Measurements from ENCODE around the gene TIMM10. TPM values are rescaled to one million over a fixed set of nuclear protein-coding genes. Genes with fewer than 3 reads are reported as not detected.

Gene TIMM10
- total and polyA plus RNA-seq, 11 donors, result 36.6 to 135 (median 46.4) TPM

GRCh38 chr11:57566005-57566904 is 35.7 kb upstream of the TIMM10 start:
- no peaks in the 10 kb centered on the region for H3K9me3 ChIP-seq
- TF ChIP-seq CTCF (IDR thresholded peaks at IDR 0.05) (no peak), POLR2A (IDR thresholded peaks at IDR 0.05) (no peak)
- peaks cover 0 to 26% (median 0%) of the 10 kb centered on the region in 9 donors for H3K36me3 ChIP-seq
- H3K27me3 ChIP-seq, result no peaks in the 10 kb centered on the region
- WGBS, 4 donors, result 29 to 46% (median 40%) methylated on average over 4 of the region's 4 CpGs
- peak overlapping the region; percentile 39 to 94 (median 84) for H3K27ac ChIP-seq
- H3K4me3 ChIP-seq, result peak overlapping the region; percentile 6 to 96 (median 78)
- peaks cover 0 to 72% (median 18%) of the 10 kb centered on the region in 12 donors for H3K4me1 ChIP-seq
- intact Hi-C loops (cut with DNase I), result loop anchor here in 3 of 10 donors (2.0 to 10.0 kb wide), 4 partner anchors 79 to 949 kb away; partner anchors contain the start of gene YPEL4 (in 1 of the 3)
- DNase-seq (peak in 1 of 5 donors; percentile 38), ATAC-seq (peak; percentile 45 to 82 (median 54))

GRCh38 chr11:57562596-57562995 is 32.0 kb upstream of the TIMM10 start:
- H3K4me3 ChIP-seq, result no peak overlapping the region
- intact Hi-C loops (cut with DNase I), result loop anchor here in 3 of 10 donors (5.0 to 10.0 kb wide), 4 partner anchors 35 to 952 kb away; partner anchors contain the start of gene SERPING1 (in 1 of the 3)
- peaks cover 0 to 54% (median 26%) of the 10 kb centered on the region in 9 donors for H3K36me3 ChIP-seq
- H3K27me3 ChIP-seq, result no peaks in the 10 kb centered on the region
- DNase-seq (no peak), ATAC-seq (no peak)
- no peaks in the 10 kb centered on the region for H3K9me3 ChIP-seq
- WGBS, 4 donors, result 70 to 77% (median 74%) methylated on average over 4 of the region's 4 CpGs
- peaks cover 0 to 60% (median 13%) of the 10 kb centered on the region in 12 donors for H3K4me1 ChIP-seq
- TF ChIP-seq POLR2A (IDR thresholded peaks at IDR 0.05), result no peak
- H3K27ac ChIP-seq, result no peak overlapping the region

- no peaks in the 10 kb centered on the region for H3K9me3 ChIP-seq
- no peak for DNase-seq
- H3K27ac ChIP-seq, result no peak overlapping the region
- 80 to 94% (median 91%) methylated on average over 2 to 4 of the region's 4 CpGs for WGBS, 4 donors
- peaks cover 0 to 79% (median 50%) of the 10 kb centered on the region in 9 donors for H3K36me3 ChIP-seq
- no peak for TF ChIP-seq CTCF (IDR thresholded peaks at IDR 0.05)
- no peak for TF ChIP-seq POLR2A (IDR thresholded peaks at IDR 0.05)
- peaks cover 0 to 44% (median under 1%) of the 10 kb centered on the region in 12 donors for H3K4me1 ChIP-seq
- no peak for ATAC-seq
- no peaks in the 10 kb centered on the region for H3K27me3 ChIP-seq
- intact Hi-C loops (cut with DNase I), result loop anchor here in 3 of 10 donors (5.0 to 10.0 kb wide), 4 partner anchors 37 to 955 kb away; partner anchors contain the start of gene SERPING1 (in 1 of the 3)
- no peak overlapping the region for H3K4me3 ChIP-seq
These were observed 29.6 kb upstream of the TIMM10 start for GRCh38 chr11:57560146-57560545.

- intact Hi-C loops (cut with DNase I), result no loop called here
- ATAC-seq, result no peak
- peaks cover 0 to 3% (median 0%) of the 10 kb centered on the region in 12 donors for H3K4me1 ChIP-seq
- TF ChIP-seq POLR2A (IDR thresholded peaks at IDR 0.05), result no peak
- no peak for TF ChIP-seq CTCF (IDR thresholded peaks at IDR 0.05)
- no peak for DNase-seq
- H3K27me3 ChIP-seq, result no peaks in the 10 kb centered on the region
- H3K27ac ChIP-seq, result no peak overlapping the region
- H3K36me3 ChIP-seq, result peaks cover 0 to 94% (median 90%) of the 10 kb centered on the region in 9 donors
- H3K4me3 ChIP-seq, result no peak overlapping the region
- no peaks in the 10 kb centered on the region for H3K9me3 ChIP-seq
- 73 to 89% (median 80%) methylated on average over 4 to 8 of the region's 8 CpGs for WGBS, 4 donors
These were observed 25.5 kb upstream of the TIMM10 start for GRCh38 chr11:57556041-57556440.
